Osteocyte (in vitro differentiated cells): Measurements from ENCODE around the gene AADAC. TPM values are rescaled to one million over a fixed set of nuclear protein-coding genes. Genes with fewer than 3 reads are reported as not detected.

Source experiments
- DNase-seq: peaks from one replicate; pipeline ENCODE4 v3.0.0; 2021; ENCODE audit warnings: mixed read lengths; ENCODE audit not compliant: unreplicated experiment; ENCODE audit errors: extremely low spot score
- H3K27ac Mint-ChIP-seq: one replicate; pipeline ENCODE4 v1.8.0; 2021; ENCODE audit warnings: mild to moderate bottlenecking, mixed read lengths; ENCODE audit not compliant: unreplicated experiment
- H3K27me3 Mint-ChIP-seq: one replicate; pipeline ENCODE4 v1.8.0; 2021; ENCODE audit warnings: mixed read lengths; ENCODE audit not compliant: unreplicated experiment
- H3K36me3 Mint-ChIP-seq: one replicate; pipeline ENCODE4 v1.8.0; 2021; ENCODE audit warnings: mixed read lengths; ENCODE audit not compliant: unreplicated experiment
- H3K4me1 Mint-ChIP-seq: one replicate; pipeline ENCODE4 v1.8.0; 2021; ENCODE audit warnings: mixed read lengths; ENCODE audit not compliant: unreplicated experiment
- H3K4me3 Mint-ChIP-seq: one replicate; pipeline ENCODE4 v1.8.0; 2021; ENCODE audit warnings: mild to moderate bottlenecking, moderate library complexity, mixed read lengths; ENCODE audit not compliant: unreplicated experiment
- H3K9me3 Mint-ChIP-seq: one replicate; pipeline ENCODE4 v1.8.0; 2021; ENCODE audit warnings: mixed read lengths; ENCODE audit not compliant: unreplicated experiment
- total RNA-seq: library from RNA; stranded (reverse); gene quantifications from 2 replicates; pipeline ENCODE4 v1.2.1, GENCODE V29; 2021
- TF ChIP-seq, protein P1 (sequence below): fragments of 200-600 bp; sonication (generic); IDR thresholded peaks from 2 replicates; pipeline ENCODE4 v1.5.0; 2021; ENCODE audit warnings: antibody characterized with exemption, mild to moderate bottlenecking, moderate library complexity

The AADAC gene
- total RNA-seq, 1 donor from 2014 or later = not detected

GRCh38 chr3:151814588-151814987 is 672 bp downstream of the AADAC start:
- Mint-ChIP-seq H3K9me3 (no peaks in the 10 kb centered on the region), H3K4me1 (no peaks in the 10 kb centered on the region), H3K27ac (no peak overlapping the region), H3K27me3 (no peaks in the 10 kb centered on the region), H3K4me3 (no peak overlapping the region), H3K36me3 (no peaks in the 10 kb centered on the region)
- no peak for DNase-seq
- TF ChIP-seq, protein P1, sequence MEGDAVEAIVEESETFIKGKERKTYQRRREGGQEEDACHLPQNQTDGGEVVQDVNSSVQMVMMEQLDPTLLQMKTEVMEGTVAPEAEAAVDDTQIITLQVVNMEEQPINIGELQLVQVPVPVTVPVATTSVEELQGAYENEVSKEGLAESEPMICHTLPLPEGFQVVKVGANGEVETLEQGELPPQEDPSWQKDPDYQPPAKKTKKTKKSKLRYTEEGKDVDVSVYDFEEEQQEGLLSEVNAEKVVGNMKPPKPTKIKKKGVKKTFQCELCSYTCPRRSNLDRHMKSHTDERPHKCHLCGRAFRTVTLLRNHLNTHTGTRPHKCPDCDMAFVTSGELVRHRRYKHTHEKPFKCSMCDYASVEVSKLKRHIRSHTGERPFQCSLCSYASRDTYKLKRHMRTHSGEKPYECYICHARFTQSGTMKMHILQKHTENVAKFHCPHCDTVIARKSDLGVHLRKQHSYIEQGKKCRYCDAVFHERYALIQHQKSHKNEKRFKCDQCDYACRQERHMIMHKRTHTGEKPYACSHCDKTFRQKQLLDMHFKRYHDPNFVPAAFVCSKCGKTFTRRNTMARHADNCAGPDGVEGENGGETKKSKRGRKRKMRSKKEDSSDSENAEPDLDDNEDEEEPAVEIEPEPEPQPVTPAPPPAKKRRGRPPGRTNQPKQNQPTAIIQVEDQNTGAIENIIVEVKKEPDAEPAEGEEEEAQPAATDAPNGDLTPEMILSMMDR = no peak

- H3K36me3 Mint-ChIP-seq = no peaks in the 10 kb centered on the region
- H3K9me3 Mint-ChIP-seq = no peaks in the 10 kb centered on the region
- H3K4me3 Mint-ChIP-seq = no peak overlapping the region
- no peaks in the 10 kb centered on the region for H3K4me1 Mint-ChIP-seq
- TF ChIP-seq, protein P1 = no peak
- H3K27ac Mint-ChIP-seq = no peak overlapping the region
- H3K27me3 Mint-ChIP-seq = no peaks in the 10 kb centered on the region
- DNase-seq = no peak
These were observed 2.2 kb downstream of the AADAC start for GRCh38 chr3:151816091-151816604.

DNA sequence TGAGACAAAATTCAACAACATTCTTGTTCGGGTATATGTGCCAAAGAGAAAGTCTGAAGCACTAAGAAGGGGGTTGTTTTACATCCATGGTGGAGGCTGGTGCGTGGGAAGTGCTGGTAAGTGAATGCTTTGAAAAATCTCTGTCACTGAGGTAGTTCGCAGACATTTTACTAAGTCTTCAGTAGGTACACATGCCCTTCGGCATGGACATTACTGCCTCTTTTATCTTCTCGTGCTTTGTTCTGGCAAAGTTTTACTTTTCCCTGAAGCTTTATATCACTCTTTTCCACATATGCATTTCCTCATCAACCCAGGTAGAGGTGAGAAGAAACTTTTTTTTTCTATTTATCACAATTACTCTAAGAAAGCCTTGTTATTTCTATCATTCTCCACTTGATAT is 3.6 kb downstream of the AADAC start:
- TF ChIP-seq, protein P1 = no peak
- H3K4me3 Mint-ChIP-seq = no peak overlapping the region
- H3K36me3 Mint-ChIP-seq = no peaks in the 10 kb centered on the region
- no peaks in the 10 kb centered on the region for H3K9me3 Mint-ChIP-seq
- DNase-seq = no peak
- no peaks in the 10 kb centered on the region for H3K4me1 Mint-ChIP-seq
- no peaks in the 10 kb centered on the region for H3K27me3 Mint-ChIP-seq
- no peak overlapping the region for H3K27ac Mint-ChIP-seq

GRCh38 chr3:151818361-151818760 is 4.4 kb downstream of the AADAC start:
- no peak for DNase-seq
- Mint-ChIP-seq H3K36me3 (no peaks in the 10 kb centered on the region), H3K9me3 (no peaks in the 10 kb centered on the region), H3K4me1 (no peaks in the 10 kb centered on the region), H3K27me3 (no peaks in the 10 kb centered on the region), H3K4me3 (no peak overlapping the region), H3K27ac (no peak overlapping the region)
- TF ChIP-seq, protein P1 = no peak

DNA sequence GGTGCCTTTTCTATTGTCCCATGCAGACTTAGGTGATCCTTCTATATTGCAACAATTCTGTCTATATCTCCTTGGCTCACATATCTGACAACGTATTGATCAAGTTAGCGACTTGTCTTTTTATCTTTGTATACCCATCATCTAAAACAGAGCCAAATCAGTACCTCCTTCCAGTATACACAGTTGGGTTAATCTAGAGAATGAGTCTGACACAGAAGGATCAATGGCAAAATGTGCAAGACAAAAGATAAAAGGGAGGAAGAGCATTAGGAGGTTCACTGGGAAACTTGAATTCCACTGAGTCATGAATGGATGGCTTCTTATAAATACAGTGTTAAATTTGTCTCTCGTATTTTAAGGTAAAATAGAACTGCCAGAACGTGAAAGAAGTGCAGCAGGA is 6.0 kb downstream of the AADAC start:
- H3K27ac Mint-ChIP-seq = no peak overlapping the region
- H3K4me3 Mint-ChIP-seq = no peak overlapping the region
- no peaks in the 10 kb centered on the region for H3K36me3 Mint-ChIP-seq
- no peaks in the 10 kb centered on the region for H3K27me3 Mint-ChIP-seq
- no peak for DNase-seq
- no peaks in the 10 kb centered on the region for H3K4me1 Mint-ChIP-seq
- TF ChIP-seq, protein P1 = no peak
- H3K9me3 Mint-ChIP-seq = no peaks in the 10 kb centered on the region
